H1 (cell line): ENCODE data around the gene GPR179. TPM values are rescaled to one million over a fixed set of nuclear protein-coding genes. Genes with fewer than 3 reads are reported as not detected.

ENCODE experiments used
- ASH2L ChIP-seq: fragments of 200-600, 300-600 bp; sonication (generic); IDR thresholded peaks from one replicate; pipeline ENCODE4 v1.7.1; 2017; ENCODE audit warnings: low read length
- BCL11A ChIP-seq, 2 experiments: IDR thresholded peaks; one replicate each; pipeline ENCODE4 v1.6.1; 2011; ENCODE audit warnings: low read depth in 2 of 2, low read length in 2 of 2, mild to moderate bottlenecking in 2 of 2
- CBX8 ChIP-seq: fragments of 300-800, 300-1000 bp; sonication (generic); IDR thresholded peaks from 2 replicates; pipeline ENCODE4 v1.7.1; 2016; ENCODE audit warnings: low read depth, low read length, borderline replicate concordance
- CREB1 ChIP-seq: IDR thresholded peaks from 2 replicates; pipeline ENCODE4 v1.6.1; 2012; ENCODE audit warnings: inconsistent platforms
- HDAC6 ChIP-seq: IDR thresholded peaks from one replicate; pipeline ENCODE4 v1.7.1; 2012; ENCODE audit warnings: low read depth, mild to moderate bottlenecking, inconsistent platforms, low read length, moderate library complexity
- PHF8 ChIP-seq: fragments of 200-600 bp; sonication (generic); conservative IDR thresholded peaks from 2 replicates; pipeline ENCODE4 v1.7.1; 2012; ENCODE audit warnings: low read depth, mild to moderate bottlenecking, inconsistent platforms, low read length, moderate library complexity
- polyA plus RNA-seq, 7 experiments: library from polyadenylated mRNA; depleted of rRNA in 3 of 7; stranded (reverse) in 5 of 7; unstranded in 2 of 7; fragments of >200 nt in 5 of 7; fragments of 200-250 nt in 2 of 7; gene quantifications; 1 replicate in 5 of 7; 2 replicates in 1 of 7; 4 replicates in 1 of 7; pipeline versions ENCODE4 v1.2.1 to v1.2.3, GENCODE V29; 2011 to 2013; ENCODE audit warnings: missing spikeins in 2 of 7, mixed read lengths in 2 of 7
- total RNA-seq: library from RNA; stranded (reverse); fragmentation: NEBNext Ultra II Directional; extraction: Animal tissue kit (Norgen Biotek cat#: 25700); gene quantifications from 2 replicates; pipeline ENCODE4 v1.2.1, GENCODE V29; 2021

Gene GPR179
- total and polyA plus RNA-seq, 2 of the 8 experiments (the other 6 are each of a cell fraction or from before 2014, with no cell fraction given): 0.02 to 0.07 TPM

GRCh38 chr17:38350035-38350434, 6.3 kb upstream of the GPR179 start (continued):
- no peak for TF ChIP-seq ASH2L
- TF ChIP-seq BCL11A (IDR thresholded peaks at IDR 0.05; ENCODE audit: low read depth in 2 of 2, low read length in 2 of 2): no peak
- no peak for TF ChIP-seq CBX8
- TF ChIP-seq HDAC6: no peak
- TF ChIP-seq PHF8: no peak
- no peak for TF ChIP-seq CREB1
